RWPE1 (cell line): Measurements from ENCODE around the gene APOBEC3G.

Experiments used
- CTCF ChIA-PET: fragments of 350-600 bp; sonication (Branson Sonifier 250); formaldehyde crosslinking; extraction: SDS; loops from one replicate; lab custom pipeline; 2021; lab: Yijun Ruan, JAX
- POLR2A ChIA-PET: fragments of 400-600 bp; formaldehyde crosslinking; extraction: SDS; loops from one replicate; lab custom pipeline; 2020; ENCODE audit warnings: antibody characterized with exemption; ENCODE audit not compliant: low non-redundant PET; lab: Yijun Ruan, JAX
- DNase-seq: peaks from one replicate; pipeline ENCODE4 v3.0.0; 2012; ENCODE audit warnings: low spot score
- H3K27ac ChIP-seq: fragments of 450-650 bp; 2 replicates; pipeline ENCODE4 v1.5.1; 2017
- TF ChIP-seq, protein P1 (sequence below): fragments of 450-650 bp; conservative IDR thresholded peaks from 2 replicates; pipeline ENCODE4 v1.5.1; 2017; ENCODE audit warnings: low read depth, mild to moderate bottlenecking

Gene APOBEC3G

DNA sequence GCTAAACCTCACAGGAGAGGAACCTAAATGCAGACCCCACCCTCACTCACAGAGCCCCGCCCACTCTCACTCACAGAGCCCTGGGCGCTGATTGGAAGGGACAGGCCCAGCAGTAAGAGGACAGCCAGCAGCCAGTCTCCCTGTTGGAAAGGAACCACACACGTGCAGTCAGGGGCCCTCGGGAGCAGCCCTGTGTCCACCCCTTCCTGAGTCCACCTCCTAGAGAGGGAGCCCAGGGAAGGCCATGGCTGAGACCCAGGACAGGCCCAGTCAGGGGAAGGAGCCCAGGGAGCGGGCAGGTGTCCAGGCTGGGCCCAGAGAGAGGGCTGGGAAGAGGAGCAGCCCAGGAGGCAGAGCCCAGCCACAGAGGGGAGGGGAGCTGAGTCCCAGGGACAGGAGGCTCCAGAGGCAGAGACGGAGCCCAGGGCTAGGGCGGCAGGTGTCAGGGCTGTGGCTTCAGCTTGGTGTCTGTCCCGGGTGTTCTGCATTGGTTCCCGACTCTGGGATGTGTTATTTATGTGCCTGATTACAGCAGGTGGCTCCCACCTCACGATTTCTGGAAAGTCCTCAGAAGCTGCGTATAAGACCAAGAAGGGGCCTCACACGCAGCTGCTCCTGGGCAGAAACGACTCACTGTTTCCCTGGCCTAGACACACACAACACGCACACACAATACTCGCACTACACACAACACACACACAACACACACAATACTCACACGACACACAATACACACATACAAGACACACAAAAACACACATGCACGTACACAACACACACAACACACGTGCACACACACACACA, 11.0 kb downstream of the APOBEC3G start:
- no peak overlapping the region for H3K27ac ChIP-seq
- DNase-seq, result no peak
- TF ChIP-seq, protein P1, sequence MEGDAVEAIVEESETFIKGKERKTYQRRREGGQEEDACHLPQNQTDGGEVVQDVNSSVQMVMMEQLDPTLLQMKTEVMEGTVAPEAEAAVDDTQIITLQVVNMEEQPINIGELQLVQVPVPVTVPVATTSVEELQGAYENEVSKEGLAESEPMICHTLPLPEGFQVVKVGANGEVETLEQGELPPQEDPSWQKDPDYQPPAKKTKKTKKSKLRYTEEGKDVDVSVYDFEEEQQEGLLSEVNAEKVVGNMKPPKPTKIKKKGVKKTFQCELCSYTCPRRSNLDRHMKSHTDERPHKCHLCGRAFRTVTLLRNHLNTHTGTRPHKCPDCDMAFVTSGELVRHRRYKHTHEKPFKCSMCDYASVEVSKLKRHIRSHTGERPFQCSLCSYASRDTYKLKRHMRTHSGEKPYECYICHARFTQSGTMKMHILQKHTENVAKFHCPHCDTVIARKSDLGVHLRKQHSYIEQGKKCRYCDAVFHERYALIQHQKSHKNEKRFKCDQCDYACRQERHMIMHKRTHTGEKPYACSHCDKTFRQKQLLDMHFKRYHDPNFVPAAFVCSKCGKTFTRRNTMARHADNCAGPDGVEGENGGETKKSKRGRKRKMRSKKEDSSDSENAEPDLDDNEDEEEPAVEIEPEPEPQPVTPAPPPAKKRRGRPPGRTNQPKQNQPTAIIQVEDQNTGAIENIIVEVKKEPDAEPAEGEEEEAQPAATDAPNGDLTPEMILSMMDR, result no peak
- ChIA-PET POLR2A (no interaction called here), CTCF (no interaction called here)

DNA sequence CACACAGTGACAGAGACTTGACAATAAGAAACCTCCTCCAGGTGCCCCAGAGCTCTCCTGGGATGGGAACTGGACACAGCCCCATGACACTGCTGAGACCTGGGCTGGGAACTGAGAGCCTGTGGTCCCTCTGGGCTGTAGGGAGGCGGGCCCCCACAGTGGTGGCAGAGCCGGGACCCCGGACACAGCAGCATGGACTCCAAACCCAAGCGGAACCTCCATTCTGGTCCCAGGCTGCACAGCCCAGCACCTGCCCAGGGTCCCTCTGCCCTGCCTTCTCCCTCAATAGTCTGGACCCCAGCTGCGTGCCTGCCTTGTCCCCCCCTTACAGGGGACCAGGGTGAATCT, 11.6 kb downstream of the APOBEC3G start:
- no peak overlapping the region for H3K27ac ChIP-seq
- ChIA-PET POLR2A (no interaction called here), CTCF (no interaction called here)
- no peak for DNase-seq
- TF ChIP-seq, protein P1, result no peak

DNA sequence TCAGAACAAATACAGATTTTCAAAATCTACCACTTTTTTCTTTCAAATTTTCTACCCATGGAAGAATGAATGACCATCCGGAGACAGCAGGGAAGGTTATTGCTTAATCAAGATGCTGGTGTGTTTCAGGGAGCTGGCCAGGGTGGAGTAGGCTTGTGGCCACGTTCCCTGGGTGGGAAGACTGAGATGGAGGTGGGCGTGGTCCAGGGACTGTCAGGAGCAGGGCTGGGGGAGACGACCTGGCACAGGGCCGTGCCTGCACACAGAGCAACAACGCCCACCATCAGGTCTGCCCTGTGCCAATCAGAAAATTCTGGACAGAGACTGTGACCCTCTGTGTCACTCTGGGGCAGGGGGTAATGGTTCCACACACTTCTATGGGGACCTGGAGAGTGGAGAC, 12.9 kb downstream of the APOBEC3G start:
- ChIA-PET POLR2A (no interaction called here), CTCF (interaction anchor here (0.7 kb wide), 1 partner anchor 79 kb away, joined by 4 read pairs; no protein-coding TSS in a partner anchor)
- DNase-seq, result no peak
- TF ChIP-seq, protein P1, result no peak
- peak overlapping the region; percentile 75 for H3K27ac ChIP-seq

DNA sequence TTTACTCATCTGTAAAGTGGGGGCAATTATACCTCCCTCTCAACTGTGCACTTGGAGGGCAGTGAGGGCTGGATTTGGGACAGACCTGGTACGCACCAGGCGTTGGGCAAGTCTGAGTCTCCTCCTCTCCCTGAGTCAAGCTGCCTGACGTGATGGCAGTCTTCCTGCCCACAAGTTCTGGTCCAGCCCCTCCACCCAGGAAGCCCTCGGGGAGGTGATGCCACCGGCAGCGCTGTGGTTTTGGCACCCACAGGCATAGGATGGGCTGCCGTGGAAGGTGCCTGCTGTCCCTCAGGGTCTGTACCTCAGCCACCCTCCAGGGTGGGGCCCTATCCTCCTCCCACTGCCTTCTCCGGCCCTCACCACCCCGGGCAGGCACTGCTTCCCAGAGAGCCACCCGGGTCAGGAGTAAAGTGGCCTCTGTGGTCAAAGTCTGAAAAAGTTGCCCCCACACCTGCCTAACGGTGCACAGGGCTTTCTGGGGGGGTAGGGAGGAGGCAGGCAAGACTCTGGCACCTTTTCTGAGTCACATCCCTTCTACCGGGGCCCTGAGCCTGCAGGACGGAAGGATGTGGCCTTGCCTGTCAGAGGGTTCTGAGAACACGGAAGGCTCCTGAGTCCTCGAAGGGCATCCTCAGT, 13.5 kb downstream of the APOBEC3G start:
- CTCF ChIA-PET, result interaction anchor here (0.6 to 0.7 kb wide), 2 partner anchors 78 to 109 kb away, joined by 4 read pairs; no protein-coding TSS in a partner anchor
- POLR2A ChIA-PET, result no interaction called here

DNA sequence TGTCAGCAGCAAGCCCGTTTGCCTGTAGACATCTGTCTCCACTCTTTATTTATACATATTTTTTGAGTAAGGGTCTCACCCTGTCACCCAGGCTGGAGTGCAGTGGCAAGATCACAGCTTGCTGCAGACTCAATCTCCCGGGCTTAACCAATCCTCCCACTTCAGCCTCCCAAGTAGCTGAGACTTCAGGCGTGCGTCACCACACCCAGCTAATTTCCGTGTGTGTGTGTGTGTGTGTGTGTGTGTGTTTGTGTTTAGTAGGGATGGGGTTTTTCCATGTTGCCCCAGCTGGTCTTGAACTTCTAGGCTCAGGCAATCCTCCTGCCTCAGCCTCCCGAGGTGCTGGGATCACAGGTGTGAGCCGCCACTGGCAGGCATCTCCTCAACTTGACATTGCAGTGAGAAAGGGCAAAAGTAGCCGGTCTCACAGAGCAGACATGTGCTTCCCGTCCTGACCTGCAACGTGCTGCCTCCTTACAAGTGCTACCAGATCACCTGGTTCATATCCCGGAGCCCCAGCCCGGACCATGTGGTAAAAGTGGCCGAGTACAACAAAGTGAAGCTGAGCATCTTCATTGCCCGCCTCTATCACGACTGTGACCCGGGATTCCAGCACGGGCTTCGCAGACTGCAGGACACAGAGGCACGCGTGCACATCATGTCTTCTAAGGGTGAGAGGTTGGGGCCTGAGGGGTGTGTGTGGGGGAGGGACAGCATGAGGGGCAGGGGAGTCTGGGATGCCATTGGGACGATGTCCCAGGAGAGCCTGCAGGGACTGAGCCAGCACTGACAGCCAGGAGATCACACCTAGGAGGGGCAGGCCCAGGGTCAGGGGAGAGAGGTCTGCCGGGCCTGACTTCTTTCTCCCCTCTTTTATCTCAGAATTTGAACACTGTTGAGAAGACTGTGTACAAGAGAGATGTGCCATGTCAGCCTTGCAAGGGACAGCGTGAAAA, 14.3 kb downstream of the APOBEC3G start:
- ChIA-PET CTCF (no interaction called here), POLR2A (no interaction called here)
- TF ChIP-seq, protein P1, result no peak
- peak overlapping the region; percentile 75 for H3K27ac ChIP-seq
- no peak for DNase-seq

More for the DNA sequence above, 13.5 kb downstream of the APOBEC3G start:
- peak overlapping the region; percentile 75 for H3K27ac ChIP-seq
- TF ChIP-seq, protein P1, result no peak
- DNase-seq, result peak; percentile 73
